ENCODE measurements around the gene CCDC127.
"Not testable (repeated sequence)": the region's sequence is repeated elsewhere in the genome, so short reads cannot be mapped to it uniquely, and the experiment has no call there.

The CCDC127 gene

DNA sequence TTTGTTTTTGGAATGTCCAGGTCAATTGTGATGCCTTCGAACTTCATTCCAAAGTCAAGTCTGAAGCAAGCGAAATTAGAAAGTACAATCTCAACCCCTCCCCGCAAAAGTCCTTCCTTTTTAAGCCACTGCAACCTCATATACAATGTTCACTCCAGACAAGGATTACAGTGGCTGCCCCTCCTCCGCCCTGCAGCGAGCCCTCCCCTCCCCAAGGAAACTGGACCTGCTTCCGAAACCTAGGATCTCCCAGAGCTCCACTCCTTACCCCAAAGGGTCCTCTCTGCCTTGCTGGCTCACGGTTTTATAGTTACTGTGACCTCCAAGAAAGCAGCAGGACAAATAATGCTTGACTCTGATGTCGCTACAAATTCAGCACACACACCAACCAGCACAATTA lies 16.3 kb downstream of the CCDC127 start:
- DNase-seq: no peak

DNA sequence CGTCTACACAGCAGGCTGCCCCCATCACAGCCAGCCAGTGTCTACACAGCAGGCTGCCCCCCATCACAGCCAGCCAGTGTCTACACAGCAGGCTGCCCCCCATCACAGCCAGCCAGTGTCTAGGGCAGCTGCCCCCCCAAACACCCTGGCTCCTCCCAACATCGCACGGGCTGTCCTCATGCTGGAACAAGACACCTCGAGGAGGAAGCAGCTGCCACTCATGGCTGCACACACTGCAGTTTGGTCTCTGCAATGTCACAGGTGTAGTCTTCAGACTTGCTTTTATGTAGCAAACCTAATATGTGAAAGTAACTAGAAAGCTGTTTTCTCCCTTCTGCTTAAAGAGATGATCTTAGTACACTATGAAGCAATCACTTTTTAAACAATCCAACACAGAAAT lies 17.0 kb downstream of the CCDC127 start:
- no peak for DNase-seq

DNA sequence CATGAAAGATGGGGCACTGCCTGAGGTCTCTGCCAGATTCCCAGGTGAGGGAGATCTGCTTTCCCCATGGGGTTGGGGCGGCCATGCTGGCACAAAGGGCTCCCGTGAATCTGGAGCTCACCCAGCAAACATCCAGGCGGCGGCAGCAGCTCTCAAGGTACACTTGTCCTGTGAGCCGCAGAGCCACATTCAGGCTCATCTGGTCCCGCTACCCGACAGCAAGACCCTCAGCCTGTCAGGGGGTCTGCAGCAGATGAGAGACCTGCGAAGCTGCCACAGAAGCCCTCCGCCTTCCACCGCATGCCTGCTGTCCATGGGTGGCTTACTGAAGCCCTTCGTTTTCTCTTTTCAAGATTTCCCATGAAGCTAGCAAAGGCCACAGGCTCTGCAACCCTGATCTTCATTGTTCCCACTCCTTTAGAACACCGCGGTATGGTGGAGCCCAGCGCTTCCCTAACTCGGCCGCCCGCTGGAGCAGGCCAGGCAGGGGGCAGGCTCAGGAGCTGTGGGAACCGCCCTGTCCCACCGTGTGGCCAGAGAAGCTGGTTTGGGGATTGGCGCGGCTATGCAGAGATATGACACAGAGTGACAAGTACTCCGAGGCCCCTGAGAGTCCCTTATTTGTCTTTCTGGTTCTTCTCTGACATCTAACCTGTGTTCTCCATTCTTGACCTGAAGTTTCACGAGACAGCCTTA lies 17.9 kb downstream of the CCDC127 start:
- DNase-seq: no peak

DNA sequence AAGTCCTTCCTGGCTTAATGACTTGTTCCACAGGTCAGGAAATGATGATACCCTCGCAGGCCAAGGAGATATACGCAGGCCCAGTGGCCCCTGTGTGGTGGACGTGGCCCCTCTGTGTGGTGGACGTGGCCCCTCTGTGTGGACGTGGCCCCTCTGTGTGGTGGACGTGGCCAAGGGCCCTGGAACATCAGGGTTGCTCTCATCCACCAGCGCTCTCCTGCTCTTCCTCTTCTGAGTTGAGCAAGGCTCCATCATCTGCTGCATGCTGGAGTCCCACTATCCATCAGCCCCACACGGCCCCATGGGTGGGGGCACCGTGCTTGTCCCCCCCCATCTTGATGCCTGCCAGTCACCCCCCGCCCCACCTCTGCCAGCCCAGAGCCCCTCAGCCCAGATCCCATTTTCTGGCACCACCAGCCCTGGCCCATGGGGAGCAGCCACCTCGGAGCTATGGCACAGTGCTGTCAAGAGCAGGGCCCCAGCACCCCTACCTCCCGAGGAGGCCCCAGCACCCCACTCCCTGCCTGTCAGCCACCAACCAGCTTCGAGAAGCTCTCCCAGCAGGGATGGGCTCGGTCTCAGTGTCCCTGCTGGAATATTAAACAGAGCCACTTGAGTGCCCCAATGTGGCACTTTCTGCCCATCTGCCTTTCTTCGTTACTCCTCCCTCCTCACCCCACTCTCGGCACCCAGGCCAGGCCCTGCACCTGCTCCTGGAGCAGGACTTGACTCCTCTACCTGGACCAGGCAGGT lies 18.6 kb downstream of the CCDC127 start:
- DNase-seq: no peak

DNA sequence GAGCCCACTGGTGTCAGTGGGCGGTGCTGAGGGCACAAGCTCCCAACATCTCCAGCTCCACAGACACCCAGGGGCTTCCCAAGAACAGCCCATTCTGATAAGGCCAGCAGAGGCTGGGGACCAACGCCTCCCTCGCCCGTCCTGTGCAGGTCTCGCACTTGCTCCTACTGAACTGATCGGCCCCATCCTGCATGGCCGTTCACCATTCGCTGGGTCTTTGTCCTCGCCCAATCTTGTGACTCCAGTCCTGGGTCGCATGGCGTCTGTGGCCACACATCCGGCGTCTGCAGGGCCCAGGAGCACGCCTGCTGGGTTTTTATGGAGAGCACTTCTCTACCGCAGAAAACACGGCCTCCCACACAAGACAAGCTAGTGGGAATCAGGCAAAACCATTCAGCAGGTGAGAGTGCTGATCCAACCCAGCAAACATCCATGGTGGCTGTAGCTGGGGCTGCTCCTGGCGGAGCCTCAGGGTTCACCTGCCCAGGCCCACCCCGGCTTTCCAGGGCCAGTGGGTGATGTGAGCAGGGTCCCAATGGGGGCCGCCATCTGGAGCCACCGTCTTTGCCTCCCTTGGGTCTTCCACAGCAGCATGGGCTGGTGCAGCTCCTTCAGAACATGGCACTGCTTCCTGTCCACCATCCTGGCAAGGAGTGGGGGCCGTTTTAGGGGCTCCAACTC lies 19.3 kb downstream of the CCDC127 start:
- no peak for DNase-seq

DNA sequence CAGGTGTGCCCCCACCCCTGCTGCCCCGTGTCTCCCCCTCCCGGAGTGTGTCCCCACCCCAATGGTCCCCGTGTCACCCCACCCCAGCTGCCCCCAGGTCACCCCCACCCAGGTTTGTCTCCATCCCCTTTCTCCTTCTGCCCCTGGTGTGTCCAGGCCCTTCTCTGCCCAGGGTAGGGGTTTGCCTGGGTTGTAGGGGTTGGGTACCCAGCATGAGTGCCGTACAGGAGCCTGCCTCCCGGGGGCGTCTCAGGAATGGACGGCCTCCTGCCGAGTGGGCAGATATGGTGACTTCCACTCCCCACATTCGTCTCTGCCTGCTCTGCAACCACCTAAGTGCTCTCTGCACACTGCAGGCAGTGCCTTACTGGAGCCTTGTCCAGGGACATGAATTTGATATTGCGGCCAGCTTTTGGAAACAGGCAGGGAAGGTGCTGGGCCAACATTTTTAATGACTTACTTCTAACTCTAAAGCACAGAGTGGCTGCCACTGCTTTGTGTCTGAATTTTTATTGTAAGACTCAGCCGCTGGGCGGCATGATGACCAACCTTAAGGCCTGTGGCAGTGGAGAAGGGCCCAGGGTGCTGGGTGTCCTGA lies 20.0 kb downstream of the CCDC127 start:
- no peak for DNase-seq

DNA sequence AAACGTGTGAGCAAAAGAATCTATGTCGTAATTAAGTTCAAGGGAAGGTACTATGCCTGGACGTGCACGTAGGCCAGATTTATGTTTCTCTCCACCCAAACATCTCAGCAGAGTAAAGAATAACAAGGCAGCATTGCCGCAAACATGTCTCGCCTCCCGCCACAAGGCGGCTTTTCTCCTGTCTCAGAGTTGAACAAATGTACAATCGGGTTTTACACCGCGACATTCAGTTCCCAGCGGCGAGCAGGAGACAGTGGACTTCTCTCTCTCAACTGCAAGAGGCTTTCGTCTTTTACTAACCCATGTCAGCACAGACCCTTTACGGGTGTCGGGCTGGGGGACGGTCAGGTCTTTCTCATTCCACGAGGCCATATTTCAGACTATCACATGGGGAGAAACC lies 20.9 kb downstream of the CCDC127 start:
- DNase-seq: not testable (repeated sequence)

DNA sequence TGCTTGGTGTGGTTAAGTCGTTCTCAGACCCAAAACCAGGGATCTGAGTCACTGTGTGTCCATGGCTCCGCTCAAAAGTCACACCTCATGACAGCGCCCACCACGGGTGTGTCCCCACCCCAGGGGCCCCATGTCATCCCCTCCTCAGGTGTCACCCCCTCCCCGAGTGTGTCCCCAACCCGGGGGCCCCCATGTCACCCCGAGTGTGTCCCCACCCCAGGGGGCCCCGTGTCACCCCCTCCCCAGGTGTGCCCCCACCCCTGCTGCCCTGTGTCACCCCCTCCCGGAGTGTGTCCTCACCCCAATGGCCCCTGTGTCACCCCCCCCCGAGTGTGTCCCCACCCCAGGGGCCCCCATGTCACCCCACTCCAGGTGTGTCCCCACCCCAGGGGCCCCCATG lies 21.6 kb downstream of the CCDC127 start:
- no peak for DNase-seq

DNA sequence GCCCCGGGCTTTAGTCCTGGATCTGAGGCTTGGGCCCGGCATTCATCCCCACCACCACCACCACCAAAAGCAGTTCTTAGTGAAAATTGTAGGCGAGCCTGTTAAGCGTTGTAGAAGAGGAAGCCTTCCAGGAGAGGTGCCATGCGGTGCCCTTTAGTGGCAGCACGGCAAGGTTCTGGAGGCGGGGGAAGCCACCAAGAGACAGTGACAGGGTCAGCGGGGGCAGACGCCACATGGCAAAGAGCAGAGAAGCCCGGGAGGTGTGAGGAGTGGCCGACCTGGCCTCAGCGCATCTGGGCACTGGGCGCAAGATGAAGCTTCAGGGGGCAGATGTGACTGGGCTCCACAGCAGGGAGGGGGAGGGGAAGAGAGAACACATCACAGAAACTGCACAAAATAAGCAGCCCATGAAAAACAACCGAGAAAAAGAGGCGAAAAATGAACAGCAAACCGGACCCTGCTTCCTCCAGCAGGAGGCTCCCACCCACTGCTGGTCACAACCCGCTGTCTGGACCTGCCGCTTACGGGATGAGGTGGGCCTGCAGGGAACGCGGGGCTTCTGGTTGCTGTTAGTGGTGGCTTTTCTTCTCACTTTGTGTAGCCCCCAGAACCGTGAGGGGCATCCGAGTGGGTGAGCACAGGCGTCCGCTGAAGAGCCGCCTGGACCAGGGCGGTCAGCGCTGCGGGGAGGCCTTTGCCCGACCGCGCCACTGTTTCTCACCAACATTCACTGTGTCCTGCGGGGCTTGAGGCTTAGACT lies 22.4 kb downstream of the CCDC127 start:
- DNase-seq: no peak

DNA sequence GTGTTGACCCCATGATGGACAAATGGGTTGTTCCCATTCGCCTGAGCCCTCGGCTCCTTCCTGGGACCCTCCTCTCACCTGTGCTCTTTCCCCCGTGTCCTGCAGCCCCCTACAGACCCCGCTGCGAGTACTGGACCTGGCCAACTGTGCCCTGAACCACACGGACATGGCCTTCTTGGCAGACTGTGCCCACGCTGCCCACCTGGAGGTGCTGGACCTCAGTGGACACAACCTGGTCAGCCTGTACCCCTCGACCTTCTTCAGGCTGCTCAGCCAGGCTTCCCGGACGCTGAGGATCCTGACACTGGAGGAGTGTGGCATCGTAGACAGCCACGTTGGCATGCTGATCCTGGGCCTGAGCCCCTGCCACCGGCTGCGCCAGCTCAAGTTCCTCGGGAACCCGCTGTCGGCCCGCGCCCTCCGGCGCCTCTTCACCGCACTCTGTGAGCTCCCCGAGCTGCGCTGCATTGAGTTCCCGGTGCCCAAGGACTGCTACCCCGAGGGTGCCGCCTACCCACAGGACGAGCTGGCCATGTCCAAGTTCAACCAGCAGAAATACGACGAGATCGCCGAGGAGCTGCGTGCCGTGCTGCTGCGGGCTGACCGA lies 23.2 kb downstream of the CCDC127 start:
- DNase-seq: no peak

DNA sequence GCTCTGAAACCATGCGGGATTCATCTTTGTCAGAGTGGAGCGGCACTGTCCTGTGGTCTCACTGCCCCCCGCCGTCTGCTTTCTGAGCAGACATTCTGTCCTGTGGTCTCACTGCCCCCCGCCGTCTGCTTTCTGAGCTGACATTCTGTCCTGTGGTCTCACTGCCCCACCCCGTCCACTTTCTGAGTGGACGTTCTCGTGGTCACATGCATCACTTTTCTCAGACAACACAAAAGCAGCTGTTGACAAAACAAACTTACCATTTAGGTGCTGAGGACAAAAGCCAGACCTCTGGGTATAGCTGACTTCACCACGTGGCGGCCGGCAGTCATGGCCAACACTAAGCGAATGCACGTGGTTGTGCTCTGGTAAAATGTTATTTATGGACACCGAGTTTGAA lies 23.9 kb downstream of the CCDC127 start:
- no peak for DNase-seq

DNA sequence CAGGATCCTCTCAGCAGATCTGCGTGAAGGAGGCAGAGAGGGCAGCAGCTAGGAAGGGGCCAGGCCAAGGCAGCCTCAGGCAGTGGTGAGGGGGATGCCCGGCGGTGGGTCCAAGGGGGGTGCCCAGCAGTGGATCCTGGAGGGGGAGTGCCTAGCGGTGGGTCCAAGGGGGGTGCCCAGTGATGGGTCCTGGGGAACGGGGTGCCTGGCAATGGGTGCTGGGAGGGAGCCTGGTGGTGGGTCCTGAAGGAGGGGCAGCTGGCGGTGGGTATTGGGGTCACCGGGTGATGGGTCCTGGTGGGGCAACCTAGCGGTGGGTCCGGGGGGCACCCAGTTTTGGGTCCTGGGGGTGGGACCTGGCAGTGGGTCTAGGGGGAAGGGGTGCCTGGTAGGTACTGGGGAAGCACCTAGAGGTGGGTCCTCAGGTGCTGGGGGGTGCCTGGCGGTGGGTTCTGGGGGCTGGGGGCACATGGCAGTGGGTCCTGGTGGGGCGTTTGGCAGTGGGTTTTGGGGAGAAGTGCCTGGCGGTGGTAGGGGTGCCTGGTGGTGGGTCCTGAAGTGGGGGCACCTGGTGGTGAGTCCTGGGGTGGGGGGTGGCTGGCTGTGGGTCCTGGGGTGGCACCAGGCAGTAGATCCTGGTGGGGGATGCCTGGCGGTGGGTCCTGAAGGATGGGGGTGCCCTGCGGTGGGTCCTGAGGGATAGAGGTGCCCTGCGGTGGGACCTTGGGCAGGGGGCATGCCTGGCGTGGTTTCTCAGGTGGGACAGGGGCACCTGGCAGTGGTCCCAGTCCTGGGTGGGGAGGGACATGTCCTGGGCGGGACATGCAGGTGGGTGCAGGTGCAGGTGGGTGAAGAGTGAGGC lies 24.8 kb downstream of the CCDC127 start:
- no peak for DNase-seq

DNA sequence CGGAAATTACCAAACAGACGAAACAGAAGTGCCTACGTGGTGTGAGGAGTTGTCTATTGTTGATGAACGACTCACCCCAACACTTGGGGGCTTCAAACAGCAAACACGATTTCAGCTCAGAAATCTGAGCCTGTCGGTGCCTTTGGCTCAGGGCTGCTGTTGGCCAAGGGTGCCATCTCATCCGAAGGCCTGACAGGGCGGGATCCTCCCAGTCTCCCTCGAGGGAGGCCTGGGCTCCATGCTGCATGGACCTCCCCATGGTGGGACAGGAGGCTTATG lies 25.3 kb downstream of the CCDC127 start:
- no peak for DNase-seq

DNA sequence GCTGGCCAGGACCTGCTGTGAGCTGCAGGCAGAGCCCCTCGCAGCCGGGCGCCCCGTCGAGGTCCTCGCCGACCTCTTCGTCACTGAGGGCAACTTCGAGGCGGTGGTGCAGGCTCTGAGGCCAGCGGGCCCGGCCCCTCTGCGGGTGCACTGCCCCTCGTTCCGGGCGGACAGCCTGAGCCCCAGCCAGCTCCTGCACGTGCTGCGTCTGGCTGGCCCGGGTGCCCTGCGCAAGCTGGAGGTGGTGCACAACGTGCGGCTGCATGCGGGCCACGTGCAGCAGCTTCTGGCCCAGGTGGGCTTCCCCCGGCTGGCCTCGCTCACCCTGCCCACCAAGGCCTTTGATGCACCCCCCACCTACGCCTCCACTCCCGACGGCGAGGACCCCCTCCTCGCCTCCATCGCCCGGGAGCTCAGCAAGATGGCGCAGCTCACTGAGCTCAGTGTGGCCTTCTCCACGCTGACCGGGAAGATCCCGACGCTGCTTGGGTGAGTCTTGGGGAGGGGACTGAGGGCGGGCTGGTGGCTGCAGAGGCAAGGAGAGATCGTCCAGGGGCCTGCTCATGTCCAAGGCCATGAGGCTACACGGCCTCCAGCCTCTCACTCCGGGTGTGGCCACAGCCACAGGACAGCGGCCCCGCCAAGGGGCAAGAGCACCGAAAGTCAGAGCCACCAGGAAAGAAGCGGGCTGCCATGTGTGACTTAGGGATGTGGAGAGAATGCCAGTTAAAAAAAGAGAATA lies 25.8 kb downstream of the CCDC127 start:
- DNase-seq: no peak

DNA sequence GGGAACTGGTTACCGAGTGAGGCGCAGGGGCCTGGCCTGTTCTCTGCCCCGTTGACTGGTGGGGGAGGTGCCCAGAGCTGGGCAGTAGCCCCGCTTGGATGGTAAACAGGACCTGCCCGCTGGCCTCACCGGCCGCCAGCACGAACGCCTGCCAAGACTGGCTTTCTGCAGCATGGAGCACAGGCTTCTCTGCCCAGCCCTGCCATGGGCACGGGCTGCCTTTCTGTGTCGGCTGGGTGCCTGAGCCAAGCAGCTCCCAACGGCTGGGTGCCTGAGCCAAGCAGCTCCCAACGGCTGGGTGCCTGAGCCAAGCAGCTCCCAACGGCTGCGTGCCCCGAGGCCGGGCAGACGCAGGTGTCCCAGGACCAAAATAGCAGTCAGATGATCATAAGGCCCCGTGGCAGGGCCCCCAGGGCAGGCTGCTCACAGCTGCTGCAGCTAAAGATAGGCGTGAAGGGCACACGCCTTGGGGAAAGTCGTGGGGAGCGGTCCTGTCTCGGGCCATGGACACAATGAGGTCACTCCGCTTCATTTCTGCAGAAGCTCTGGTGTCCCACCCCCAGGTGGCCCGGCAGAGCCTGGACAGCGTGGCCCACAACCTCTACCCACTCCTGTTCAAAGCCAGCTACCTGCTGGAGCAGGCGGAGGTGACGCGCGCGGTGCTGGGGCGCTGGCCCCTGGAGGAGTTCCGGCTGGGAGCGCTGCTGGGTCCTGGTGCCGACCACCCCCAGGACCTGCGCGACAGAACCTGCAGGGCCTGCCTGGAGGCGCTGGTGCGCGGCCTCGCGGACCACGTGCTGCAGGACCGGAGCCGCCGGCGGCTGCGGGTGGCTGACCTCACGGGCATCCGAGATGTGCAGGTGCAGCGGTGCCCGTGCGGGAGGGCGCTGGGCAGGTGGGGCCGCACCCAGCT lies 26.7 kb downstream of the CCDC127 start, which contains the start of gene LRRC14B:
Gene LRRC14B, plus strand, starts transcription at position 460 of the 913 bp plus-strand sequence. Its CDS starts 44 bp downstream, at position 504.
- peak; percentile 24 for DNase-seq

DNA sequence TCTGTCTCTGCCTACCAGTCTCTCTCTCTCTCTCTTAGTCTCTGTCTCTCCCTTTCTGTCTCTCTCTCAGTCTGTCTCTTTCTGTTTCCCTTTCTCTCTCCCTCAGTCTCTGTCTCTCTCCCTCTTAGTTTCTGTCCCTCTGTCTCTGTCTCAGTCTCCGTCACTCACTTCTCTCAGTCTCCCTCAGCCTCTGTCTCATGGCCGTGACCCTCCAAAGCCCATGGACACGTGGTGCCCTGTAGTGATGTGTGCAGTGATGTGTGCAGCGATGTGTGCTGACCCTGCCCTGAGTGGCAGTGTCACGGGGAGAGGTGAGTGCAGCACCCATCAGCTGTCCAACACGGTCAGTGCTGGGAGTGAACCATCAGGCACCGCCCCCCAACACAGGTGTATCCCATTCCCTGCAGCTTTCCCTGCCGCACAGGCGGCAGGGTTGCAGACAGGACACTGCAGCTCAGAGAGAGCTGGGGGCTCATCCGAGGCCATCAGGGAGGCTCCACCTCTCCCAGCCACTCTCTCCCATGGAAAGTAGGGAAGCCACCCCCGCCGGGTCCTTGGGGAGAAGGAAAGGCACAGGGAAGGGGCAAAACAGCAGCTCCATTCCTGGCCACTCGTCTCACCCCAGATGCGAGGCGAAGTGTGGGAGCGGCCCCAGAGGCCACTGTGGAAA lies 27.5 kb downstream of the CCDC127 start:
- no peak for DNase-seq

DNA sequence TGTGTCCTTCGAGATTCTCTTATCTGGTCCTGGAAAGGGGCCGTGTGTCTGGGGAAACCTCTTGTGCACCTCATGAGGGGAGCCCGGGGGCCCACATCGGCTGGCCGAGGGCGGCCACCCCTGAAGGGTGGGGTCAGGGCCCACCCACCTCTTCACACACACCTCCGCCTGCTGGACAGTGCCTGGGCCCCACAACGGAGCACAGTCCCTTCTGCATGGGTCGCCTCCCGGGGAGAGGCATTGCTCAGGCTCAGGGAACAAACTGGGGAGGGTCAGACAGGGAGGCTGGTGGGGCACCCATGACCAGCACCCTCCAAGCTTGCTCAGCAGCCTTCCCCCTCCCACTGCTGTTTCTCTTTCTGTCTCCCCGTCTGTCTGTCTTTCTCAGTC lies 28.0 kb downstream of the CCDC127 start:
- no peak for DNase-seq

DNA sequence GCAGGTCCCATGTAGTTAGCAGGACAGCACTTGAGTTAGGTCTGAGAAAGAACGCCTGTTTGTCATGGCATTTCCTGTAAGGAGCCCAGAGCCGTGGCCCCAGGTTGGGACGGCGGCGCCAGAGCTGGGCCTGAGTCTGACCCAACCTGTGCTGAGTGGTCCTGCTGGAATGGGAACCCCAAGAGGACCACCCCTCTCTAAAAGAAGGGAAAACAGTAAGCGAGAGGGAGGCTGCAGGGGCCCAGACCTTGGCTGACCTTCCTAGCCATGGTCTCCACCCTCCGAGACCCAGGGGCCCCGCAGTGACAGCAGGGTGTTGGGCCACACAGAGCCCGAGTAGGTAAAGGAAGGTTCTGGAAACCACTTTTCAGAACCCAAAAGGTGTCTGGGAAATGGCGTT lies 28.5 kb downstream of the CCDC127 start:
- DNase-seq: no peak

Measured in DMS79 treated with DMSO at 0.1 percent for 48 hours (cell line).